ENCODE data around the gene CLIP1. TPM values are rescaled to one million over a fixed set of nuclear protein-coding genes. Genes with fewer than 3 reads are reported as not detected.
A peak's percentile ranks its signal among the peaks of the same experiment; 100 is the strongest.

CLIP1 gene
- total and polyA plus RNA-seq, 2 of the 13 experiments (the other 11 are each of a cell fraction or from before 2014, with no cell fraction given) = 28.9 to 43.7 TPM

GRCh38 chr12:122454739-122455138 lies 32.3 kb upstream of the CLIP1 start:
- in situ Hi-C loops (cut with HindIII; ENCODE audit: extremely low pct_ligation_motif_present, low pct_unique_long_range_greater_than_20kb) = no loop called here
- CTCF ChIA-PET (ENCODE audit: low intra/inter-chr PET ratio, low total read pairs) = no interaction called here
- BruUV-seq (replicated peaks) = no TSS peak

More at GRCh38 chr12:122454739-122455138, 32.3 kb upstream of the CLIP1 start:
- WGBS (ENCODE audit: low lambda C conversion rate) = 11% methylated on average over 6 of the region's 6 CpGs
- no peaks in the 10 kb centered on the region for H3K79me2 ChIP-seq (ENCODE audit: insufficient read depth, low read length)
- H3K9me3 ChIP-seq (ENCODE audit: low read length) = no peaks in the 10 kb centered on the region
- FAIRE-seq (peak; percentile 66), DNase-seq (ENCODE audit: low spot score) (peak; percentile 86), ATAC-seq (peak; percentile 54)
- H3K36me3 ChIP-seq (replicated peaks in 1 of 2; ENCODE audit: control insufficient read depth in 1 of 2, insufficient read depth in 2 of 2, low read length in 2 of 2) = no peaks in the 10 kb centered on the region
- H2AFZ ChIP-seq (ENCODE audit: low read length) = peak overlapping the region; percentile 76
- peak overlapping the region; percentile 82 for H3K4me2 ChIP-seq (ENCODE audit: low read depth, low read length)
- intact Hi-C loops (cut with micrococcal nuclease; ENCODE audit: unreplicated experiment) = no loop called here
- no peak for TF ChIP-seq SNAPC5 (CRISPR knock-in tag; IDR thresholded peaks at IDR 0.05; ENCODE audit: borderline replicate concordance)
- TF ChIP-seq ZNF17 (CRISPR knock-in tag; IDR thresholded peaks at IDR 0.05) = no peak
- no peak for TF ChIP-seq SOX6 (IDR thresholded peaks at IDR 0.05)
- TF ChIP-seq SOX6 (CRISPR knock-in tag; IDR thresholded peaks at IDR 0.05) = peak; percentile 86
- peak; percentile 64; the same call in 1 of the 2 replicates for TF ChIP-seq SOX13 (IDR thresholded peaks at IDR 0.05)
- TF ChIP-seq SOX13 (CRISPR knock-in tag; conservative IDR thresholded peaks at IDR 0.05 in 1 of 2, IDR thresholded peaks at IDR 0.05 in 1 of 2) = peak in 1 of 2 experiments; percentile 94; a peak in 2 of 4 replicates
- peak; percentile 79 for TF ChIP-seq SOX5 (CRISPR knock-in tag; IDR thresholded peaks at IDR 0.05; ENCODE audit: borderline replicate concordance)
- no peak for TF ChIP-seq ZNF501 (CRISPR knock-in tag; IDR thresholded peaks at IDR 0.05)
- TF ChIP-seq ZNF75D (CRISPR knock-in tag; IDR thresholded peaks at IDR 0.05; ENCODE audit: borderline replicate concordance) = no peak
- TF ChIP-seq, protein P1, sequence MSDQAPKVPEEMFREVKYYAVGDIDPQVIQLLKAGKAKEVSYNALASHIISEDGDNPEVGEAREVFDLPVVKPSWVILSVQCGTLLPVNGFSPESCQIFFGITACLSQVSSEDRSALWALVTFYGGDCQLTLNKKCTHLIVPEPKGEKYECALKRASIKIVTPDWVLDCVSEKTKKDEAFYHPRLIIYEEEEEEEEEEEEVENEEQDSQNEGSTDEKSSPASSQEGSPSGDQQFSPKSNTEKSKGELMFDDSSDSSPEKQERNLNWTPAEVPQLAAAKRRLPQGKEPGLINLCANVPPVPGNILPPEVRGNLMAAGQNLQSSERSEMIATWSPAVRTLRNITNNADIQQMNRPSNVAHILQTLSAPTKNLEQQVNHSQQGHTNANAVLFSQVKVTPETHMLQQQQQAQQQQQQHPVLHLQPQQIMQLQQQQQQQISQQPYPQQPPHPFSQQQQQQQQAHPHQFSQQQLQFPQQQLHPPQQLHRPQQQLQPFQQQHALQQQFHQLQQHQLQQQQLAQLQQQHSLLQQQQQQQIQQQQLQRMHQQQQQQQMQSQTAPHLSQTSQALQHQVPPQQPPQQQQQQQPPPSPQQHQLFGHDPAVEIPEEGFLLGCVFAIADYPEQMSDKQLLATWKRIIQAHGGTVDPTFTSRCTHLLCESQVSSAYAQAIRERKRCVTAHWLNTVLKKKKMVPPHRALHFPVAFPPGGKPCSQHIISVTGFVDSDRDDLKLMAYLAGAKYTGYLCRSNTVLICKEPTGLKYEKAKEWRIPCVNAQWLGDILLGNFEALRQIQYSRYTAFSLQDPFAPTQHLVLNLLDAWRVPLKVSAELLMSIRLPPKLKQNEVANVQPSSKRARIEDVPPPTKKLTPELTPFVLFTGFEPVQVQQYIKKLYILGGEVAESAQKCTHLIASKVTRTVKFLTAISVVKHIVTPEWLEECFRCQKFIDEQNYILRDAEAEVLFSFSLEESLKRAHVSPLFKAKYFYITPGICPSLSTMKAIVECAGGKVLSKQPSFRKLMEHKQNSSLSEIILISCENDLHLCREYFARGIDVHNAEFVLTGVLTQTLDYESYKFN (CRISPR knock-in tag; conservative IDR thresholded peaks at IDR 0.05) = 0 out of 2 replicates have a peak, but pooled peaks have one; percentile 18
- no peaks in the 10 kb centered on the region for H3K27me3 ChIP-seq (ENCODE audit: control insufficient read depth in 1 of 2, insufficient read depth in 2 of 2, low read length in 2 of 2)
- H3K4me1 ChIP-seq (ENCODE audit: insufficient read depth, low read length) = peaks cover 41% of the 10 kb centered on the region
- H3K27ac ChIP-seq (ENCODE audit: extremely low read length, insufficient read depth, low read length) = peak overlapping the region; percentile 49
- H4K20me1 ChIP-seq (ENCODE audit: insufficient read depth, low read length) = no peaks in the 10 kb centered on the region
- peak overlapping the region in 2 of 3 experiments; percentile 33 to 50; a peak in 3 of 6 replicates for H3K4me3 ChIP-seq (replicated peaks in 1 of 3; ENCODE audit: insufficient read depth in 1 of 3, low read depth in 2 of 3, low read length in 3 of 3)
- peak overlapping the region; percentile 61 for H3K9ac ChIP-seq (ENCODE audit: insufficient read depth, low read depth, low read length)
- POLR2A ChIA-PET = interaction anchor here (1.1 to 2.1 kb wide), 4 partner anchors 17 to 55 kb away, joined by 3 to 15 read pairs (median 6); partner anchors contain the start of gene CLIP1
